Mesenchymal stem cell (in vitro differentiated cells and primary cell): Measurements from ENCODE around the gene ASTN2.

ENCODE experiments used
- DNase-seq: peaks from one replicate; pipeline ENCODE4 v3.0.0-alpha.2; 2013
- H2AFZ ChIP-seq: one replicate; pipeline ENCODE4 v1.6.1; 2013; ENCODE audit warnings: low read depth, mild to moderate bottlenecking, control low read depth, inconsistent platforms, low read length, moderate library complexity
- H2AK5ac ChIP-seq: 2 replicates; pipeline ENCODE4 v1.6.1; 2013; ENCODE audit warnings: low read length, moderate library complexity, mild to moderate bottlenecking, inconsistent platforms; ENCODE audit not compliant: severe bottlenecking
- H2BK120ac ChIP-seq: one replicate; pipeline ENCODE4 v1.6.1; 2013; ENCODE audit warnings: low read depth, mild to moderate bottlenecking, inconsistent platforms, low read length, moderate library complexity
- H2BK12ac ChIP-seq, 2 experiments: one replicate each; pipeline ENCODE4 v1.6.1; 2013; ENCODE audit warnings: inconsistent platforms in 2 of 2, low read length in 2 of 2, mild to moderate bottlenecking in 2 of 2, moderate library complexity in 2 of 2, control low read depth in 1 of 2
- H2BK15ac ChIP-seq: one replicate; pipeline ENCODE4 v1.6.1; 2013; ENCODE audit warnings: mild to moderate bottlenecking, low read depth, inconsistent platforms; ENCODE audit not compliant: poor library complexity, severe bottlenecking
- H2BK5ac ChIP-seq: 2 replicates; pipeline ENCODE4 v1.6.1; 2013; ENCODE audit warnings: low read depth, mild to moderate bottlenecking, low read length, control low read depth, inconsistent platforms; ENCODE audit not compliant: poor library complexity, severe bottlenecking
- H3K14ac ChIP-seq, 2 experiments: one replicate each; pipeline ENCODE4 v1.6.1; 2013; ENCODE audit warnings: inconsistent platforms in 2 of 2, low read length in 2 of 2, control low read depth in 1 of 2, mild to moderate bottlenecking in 1 of 2, moderate library complexity in 1 of 2
- H3K18ac ChIP-seq, 2 experiments: one replicate each; pipeline ENCODE4 v1.6.1; 2013; ENCODE audit warnings: inconsistent platforms in 2 of 2, low read length in 2 of 2, control low read depth in 1 of 2, low read depth in 1 of 2, mild to moderate bottlenecking in 1 of 2
- H3K23ac ChIP-seq, 2 experiments: one replicate each; pipeline ENCODE4 v1.6.1; 2013; ENCODE audit warnings: inconsistent platforms in 2 of 2, low read length in 2 of 2, mild to moderate bottlenecking in 2 of 2, moderate library complexity in 2 of 2, control low read depth in 1 of 2
- H3K27ac ChIP-seq: 2 replicates; pipeline ENCODE4 v1.5.1; 2013; ENCODE audit warnings: mild to moderate bottlenecking, moderate library complexity, low read length, control low read depth, inconsistent platforms; ENCODE audit not compliant: poor library complexity, severe bottlenecking
- H3K27me3 ChIP-seq, 2 experiments: 2 replicates each; pipeline versions ENCODE4 v1.6.1 to v1.7.0; 2013; ENCODE audit warnings: low read length in 2 of 2, mild to moderate bottlenecking in 2 of 2, moderate library complexity in 2 of 2, control low read depth in 1 of 2, inconsistent platforms in 1 of 2; ENCODE audit not compliant: control insufficient read depth in 1 of 2, insufficient read depth in 1 of 2
- H3K36me3 ChIP-seq, 2 experiments: 2 replicates each; pipeline versions ENCODE4 v1.6.1 to v1.7.0; 2013; ENCODE audit warnings: low read length in 2 of 2, control low read depth in 1 of 2, inconsistent platforms in 1 of 2, low read depth in 1 of 2, mild to moderate bottlenecking in 1 of 2; ENCODE audit not compliant: insufficient read depth in 2 of 2, control insufficient read depth in 1 of 2
- H3K4ac ChIP-seq, 2 experiments: one replicate each; pipeline ENCODE4 v1.6.1; 2013; ENCODE audit warnings: inconsistent platforms in 2 of 2, low read length in 2 of 2, mild to moderate bottlenecking in 2 of 2, moderate library complexity in 2 of 2, control low read depth in 1 of 2, low read depth in 1 of 2
- H3K4me1 ChIP-seq: 2 replicates; pipeline ENCODE4 v1.6.1; 2013; ENCODE audit warnings: low read depth, low read length, control low read depth; ENCODE audit not compliant: control insufficient read depth, insufficient read depth
- H3K4me2 ChIP-seq: 2 replicates; pipeline ENCODE4 v1.6.1; 2013; ENCODE audit warnings: low read length, mild to moderate bottlenecking, inconsistent platforms; ENCODE audit not compliant: poor library complexity, severe bottlenecking
- H3K4me3 ChIP-seq, 2 experiments: 2 replicates each; pipeline versions ENCODE4 v1.5.1 to v1.7.0; 2013; ENCODE audit warnings: low read length in 2 of 2, mild to moderate bottlenecking in 2 of 2, control low read depth in 1 of 2, low read depth in 1 of 2; ENCODE audit not compliant: insufficient read depth in 1 of 2
- H3K79me1 ChIP-seq: replicated peaks from 2 replicates; pipeline ENCODE4 v1.6.1; 2013; ENCODE audit warnings: mild to moderate bottlenecking, control low read depth, low read length, inconsistent platforms; ENCODE audit not compliant: poor library complexity, severe bottlenecking
- H3K9ac ChIP-seq: 2 replicates; pipeline ENCODE4 v1.7.0; 2013; ENCODE audit warnings: mild to moderate bottlenecking, low read length, moderate library complexity
- H3K9me3 ChIP-seq: 2 replicates; pipeline ENCODE4 v1.7.0; 2013; ENCODE audit warnings: mild to moderate bottlenecking, low read length; ENCODE audit not compliant: control insufficient read depth
- H4K8ac ChIP-seq: one replicate; pipeline ENCODE4 v1.6.1; 2013; ENCODE audit warnings: inconsistent platforms, mild to moderate bottlenecking, low read length, moderate library complexity
- H4K91ac ChIP-seq: one replicate; pipeline ENCODE4 v1.6.1; 2013; ENCODE audit warnings: mild to moderate bottlenecking, low read length, inconsistent platforms
- WGBS: methylation state at CpG from one replicate; pipeline ENCODE4 v1.1.7; 2013; ENCODE audit warnings: mixed read lengths; 5-methylcytosine and 5-hydroxymethylcytosine counted together

Gene ASTN2

DNA sequence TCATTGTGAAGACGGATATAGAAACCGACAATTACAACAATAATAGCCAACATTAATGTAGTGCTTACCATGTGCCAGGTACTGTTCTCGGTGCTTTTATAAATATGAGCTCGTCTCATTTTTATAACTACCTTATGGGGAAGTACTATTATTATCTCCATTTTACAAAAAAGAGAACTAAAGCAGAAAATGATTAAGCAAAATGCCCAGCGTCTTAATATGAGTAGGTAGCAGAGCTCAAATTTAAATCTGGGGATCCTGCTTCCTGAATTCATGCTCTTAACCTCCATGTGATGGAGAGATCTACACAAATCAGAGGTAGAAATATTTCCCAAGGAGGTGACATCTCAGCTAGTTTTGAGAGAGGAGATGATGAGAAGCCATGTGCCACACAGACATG lies 470.9 kb downstream of the ASTN2 start:
- 85% methylated on average over 3 of the region's 5 CpGs for WGBS
- Histone ChIP-seq H4K8ac (no peak overlapping the region), H3K9me3 (no peaks in the 10 kb centered on the region), H3K27me3 (no peaks in the 10 kb centered on the region), H3K18ac (no peak overlapping the region), H2BK12ac (no peak overlapping the region), H3K23ac (no peak overlapping the region), H3K9ac (no peak overlapping the region), H3K14ac (no peak overlapping the region), H2BK15ac (no peak overlapping the region), H3K36me3 (no peaks in the 10 kb centered on the region), H4K91ac (no peak overlapping the region), H3K4me1 (no peaks in the 10 kb centered on the region), H2AFZ (no peak overlapping the region), H2AK5ac (no peak overlapping the region), H3K79me1 (no peaks in the 10 kb centered on the region), H3K4me2 (no peak overlapping the region), H2BK5ac (no peak overlapping the region), H3K27ac (no peak overlapping the region), H3K4me3 (no peak overlapping the region), H3K4ac (no peak overlapping the region), H2BK120ac (no peak overlapping the region)
- no peak for DNase-seq

DNA sequence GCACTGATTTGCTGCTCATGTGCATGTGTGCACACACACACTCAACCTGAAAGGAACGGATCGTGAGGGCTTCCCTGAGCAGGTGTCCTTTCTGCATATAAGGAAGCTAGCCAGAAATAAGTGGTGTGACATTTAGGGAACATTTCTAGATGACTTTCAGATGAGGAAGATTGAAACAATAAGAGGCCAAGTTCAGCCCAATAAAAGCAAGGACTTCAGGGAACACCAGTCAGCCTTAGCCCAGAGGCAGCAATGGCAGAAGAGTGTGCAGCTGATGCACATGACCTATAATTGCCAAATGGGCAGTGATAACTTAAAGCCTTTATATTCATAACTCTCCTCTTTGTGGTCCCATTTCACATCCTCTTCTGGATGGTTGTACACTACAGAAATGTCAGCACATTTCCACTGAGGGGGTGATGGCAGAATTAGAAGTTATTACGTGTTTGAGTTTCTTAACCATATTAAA lies 472.2 kb downstream of the ASTN2 start:
- no peaks in the 10 kb centered on the region for H3K4me1 ChIP-seq
- H3K4me3 ChIP-seq = no peak overlapping the region
- no peaks in the 10 kb centered on the region for H3K9me3 ChIP-seq
- no peak overlapping the region for H3K4ac ChIP-seq
- no peak overlapping the region for H4K8ac ChIP-seq
- DNase-seq = no peak
- no peak overlapping the region for H3K27ac ChIP-seq
- 94% methylated on average over 3 of the region's 3 CpGs for WGBS
- H3K9ac ChIP-seq = no peak overlapping the region
- H2BK120ac ChIP-seq = no peak overlapping the region
- no peak overlapping the region for H4K91ac ChIP-seq
- no peak overlapping the region for H2BK5ac ChIP-seq
- no peaks in the 10 kb centered on the region for H3K36me3 ChIP-seq
- no peaks in the 10 kb centered on the region for H3K27me3 ChIP-seq
- H3K14ac ChIP-seq = no peak overlapping the region
- no peak overlapping the region for H2BK15ac ChIP-seq
- no peak overlapping the region for H2AK5ac ChIP-seq
- no peaks in the 10 kb centered on the region for H3K79me1 ChIP-seq
- H3K4me2 ChIP-seq = no peak overlapping the region
- H3K18ac ChIP-seq = no peak overlapping the region
- H2BK12ac ChIP-seq = no peak overlapping the region
- no peak overlapping the region for H3K23ac ChIP-seq
- no peak overlapping the region for H2AFZ ChIP-seq

DNA sequence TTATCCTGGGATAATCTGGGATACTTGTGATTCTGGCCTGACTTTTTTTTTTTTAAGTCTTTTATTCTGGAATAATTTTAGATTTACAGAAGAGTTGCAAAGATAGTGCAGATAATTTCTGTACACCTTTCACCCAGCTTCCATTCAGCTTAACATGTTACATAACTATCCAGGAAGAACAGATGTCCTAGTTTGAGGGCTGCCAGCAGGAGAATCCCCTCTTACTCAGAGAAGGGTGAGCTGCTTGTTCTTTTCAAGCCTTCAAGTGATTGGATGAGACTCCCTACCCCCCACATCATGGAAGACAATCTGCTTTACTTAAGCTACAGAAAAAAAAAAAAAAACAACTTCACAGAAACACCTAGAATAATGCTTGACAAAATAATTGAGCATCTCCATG lies 473.6 kb downstream of the ASTN2 start:
- Histone ChIP-seq H4K91ac (no peak overlapping the region), H3K27ac (no peak overlapping the region), H2BK15ac (no peak overlapping the region), H3K27me3 (no peaks in the 10 kb centered on the region), H3K4me2 (no peak overlapping the region), H3K9ac (no peak overlapping the region), H2AFZ (no peak overlapping the region), H2AK5ac (no peak overlapping the region), H4K8ac (no peak overlapping the region), H3K4me3 (no peak overlapping the region), H3K18ac (no peak overlapping the region), H2BK120ac (no peak overlapping the region), H3K14ac (no peak overlapping the region), H3K79me1 (no peaks in the 10 kb centered on the region), H3K23ac (no peak overlapping the region), H3K36me3 (no peaks in the 10 kb centered on the region), H2BK12ac (no peak overlapping the region), H3K4ac (no peak overlapping the region), H2BK5ac (no peak overlapping the region), H3K9me3 (no peaks in the 10 kb centered on the region), H3K4me1 (no peaks in the 10 kb centered on the region)
- DNase-seq = no peak

DNA sequence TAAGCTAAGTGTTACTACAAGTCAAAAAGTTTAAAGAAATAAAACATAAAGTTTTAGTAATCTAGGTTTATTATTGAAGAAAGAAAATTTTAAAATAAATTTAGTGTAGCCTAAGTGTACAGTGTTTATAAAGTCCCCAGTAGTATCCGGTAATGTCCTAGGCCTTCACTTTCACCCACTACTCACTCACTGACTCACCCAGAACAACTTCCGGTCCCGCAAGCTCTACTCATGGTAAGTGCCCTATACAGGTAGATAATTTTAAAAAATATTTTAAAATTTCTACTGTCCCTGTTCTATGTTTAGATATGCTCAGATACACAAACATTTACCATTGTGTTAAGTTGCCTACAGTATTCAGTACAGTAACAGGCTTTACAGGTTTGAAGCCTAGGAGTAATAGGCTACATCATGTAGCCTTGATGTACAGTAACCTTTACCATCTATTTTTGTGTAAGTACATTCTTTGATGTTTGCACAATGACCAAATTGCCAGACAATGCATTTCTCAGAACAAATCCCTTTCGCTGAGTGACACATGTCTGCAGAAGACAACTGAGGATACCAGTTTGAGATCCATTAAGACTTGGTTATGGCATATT lies 474.1 kb downstream of the ASTN2 start:
- H2AFZ ChIP-seq = no peak overlapping the region
- H2BK120ac ChIP-seq = no peak overlapping the region
- no peak overlapping the region for H3K4me2 ChIP-seq
- DNase-seq = no peak
- no peak overlapping the region for H4K8ac ChIP-seq
- no peak overlapping the region for H3K4me3 ChIP-seq
- H3K18ac ChIP-seq = no peak overlapping the region
- H3K23ac ChIP-seq = no peak overlapping the region
- H3K9ac ChIP-seq = no peak overlapping the region
- no peak overlapping the region for H2BK15ac ChIP-seq
- no peaks in the 10 kb centered on the region for H3K4me1 ChIP-seq
- H3K36me3 ChIP-seq = no peaks in the 10 kb centered on the region
- H3K9me3 ChIP-seq = no peaks in the 10 kb centered on the region
- H3K79me1 ChIP-seq = no peaks in the 10 kb centered on the region
- H4K91ac ChIP-seq = no peak overlapping the region
- no peak overlapping the region for H2BK5ac ChIP-seq
- H3K4ac ChIP-seq = no peak overlapping the region
- WGBS = 95% methylated on average over 1 of the region's 4 CpGs
- H2AK5ac ChIP-seq = no peak overlapping the region
- H2BK12ac ChIP-seq = no peak overlapping the region
- H3K14ac ChIP-seq = no peak overlapping the region
- H3K27me3 ChIP-seq = no peaks in the 10 kb centered on the region
- no peak overlapping the region for H3K27ac ChIP-seq
